Breast epithelium (tissue), 3 donors: ENCODE results near the gene RBP2.

Experiments used
- CTCF ChIP-seq, 3 donors: fragments of 450-650 bp; IDR thresholded peaks; one replicate each; pipeline ENCODE4 v1.5.1; 2016 to 2017; ENCODE audit warnings: antibody characterized with exemption in 3 of 3, mild to moderate bottlenecking in 3 of 3, moderate library complexity in 3 of 3
- POLR2A ChIP-seq: fragments of 450-650 bp; IDR thresholded peaks from one replicate; pipeline ENCODE4 v1.6.1; 2016; ENCODE audit warnings: antibody characterized with exemption, mild to moderate bottlenecking, moderate library complexity
- POLR2AphosphoS5 ChIP-seq, 3 donors: sonication (generic); formaldehyde crosslinking; IDR thresholded peaks; one replicate each; pipeline ENCODE4 v1.6.1; 2017; ENCODE audit warnings: antibody characterized with exemption in 3 of 3

GRCh38 chr3:139491027-139491700 is 14.8 kb upstream of the RBP2 start:
- no peak for TF ChIP-seq CTCF (IDR thresholded peaks at IDR 0.05)
- TF ChIP-seq POLR2AphosphoS5 (IDR thresholded peaks at IDR 0.05): no peak
- TF ChIP-seq POLR2A: no peak
